DND-41 (cell line): ENCODE measurements around the gene SPAG16.

Experiments
- ATAC-seq: fragments of 200-7000 bp; cut with Tn5 transposase; 3 replicates; pipeline ENCODE4 v1.9.1; 2021; ENCODE audit warnings: low read depth; ENCODE audit not compliant: insufficient read depth
- DNase-seq: peaks from one replicate; pipeline ENCODE4 v3.0.0-alpha.2; 2020
- H2AFZ ChIP-seq: 2 replicates; pipeline ENCODE4 v1.6.0; 2012; ENCODE audit warnings: low read depth, low read length
- H3K27ac ChIP-seq: 2 replicates; pipeline ENCODE4 v1.5.1; 2012; ENCODE audit warnings: low read length, inconsistent platforms
- H3K27me3 ChIP-seq: fragments of 200-600 bp; sonication (generic); 2 replicates; pipeline ENCODE4 v1.6.0; 2012; ENCODE audit warnings: low read length, mild to moderate bottlenecking, inconsistent platforms; ENCODE audit not compliant: insufficient read depth, poor library complexity
- H3K36me3 ChIP-seq: 2 replicates; pipeline ENCODE4 v1.5.1; 2012; ENCODE audit warnings: low read length, inconsistent platforms; ENCODE audit not compliant: insufficient read depth
- H3K4me1 ChIP-seq: 2 replicates; pipeline ENCODE4 v1.5.1; 2012; ENCODE audit warnings: mild to moderate bottlenecking, low read length; ENCODE audit not compliant: insufficient read depth
- H3K4me2 ChIP-seq: 2 replicates; pipeline ENCODE4 v1.6.0; 2012; ENCODE audit warnings: mild to moderate bottlenecking, moderate library complexity, low read length, inconsistent platforms; ENCODE audit not compliant: insufficient read depth
- H3K4me3 ChIP-seq, 2 experiments: fragments of 200-600 bp in 1 of 2; shearing (Covaris generic) in 1 of 2; 2 replicates each; pipeline ENCODE4 v1.5.1; 2012 to 2016; ENCODE audit warnings: inconsistent platforms in 2 of 2, low read length in 2 of 2, mild to moderate bottlenecking in 2 of 2, low read depth in 1 of 2, moderate library complexity in 1 of 2
- H3K79me2 ChIP-seq: 2 replicates; pipeline ENCODE4 v1.6.0; 2012; ENCODE audit warnings: low read length, inconsistent platforms; ENCODE audit not compliant: insufficient read depth
- H3K9ac ChIP-seq: 2 replicates; pipeline ENCODE4 v1.6.0; 2012; ENCODE audit warnings: low read depth, mild to moderate bottlenecking, inconsistent platforms, low read length, moderate library complexity
- H3K9me3 ChIP-seq: 2 replicates; pipeline ENCODE4 v1.5.1; 2012; ENCODE audit warnings: low read length, moderate library complexity, mild to moderate bottlenecking, inconsistent platforms; ENCODE audit not compliant: insufficient read depth, severe bottlenecking
- H4K20me1 ChIP-seq: 2 replicates; pipeline ENCODE4 v1.6.0; 2012; ENCODE audit warnings: low read length; ENCODE audit not compliant: insufficient read depth
- CTCF ChIP-seq: IDR thresholded peaks from 2 replicates; pipeline ENCODE4 v1.5.1; 2012; ENCODE audit warnings: borderline replicate concordance, low read length, moderate library complexity, mild to moderate bottlenecking; ENCODE audit not compliant: poor library complexity, severe bottlenecking; ENCODE audit errors: extremely low read depth
- EZH2 ChIP-seq: IDR thresholded peaks from 3 replicates; pipeline ENCODE4 v1.6.1; 2012; ENCODE audit warnings: borderline replicate concordance, low read depth, mild to moderate bottlenecking, moderate library complexity, low read length, inconsistent platforms; ENCODE audit not compliant: severe bottlenecking

SPAG16 gene

GRCh38 chr2:214386720-214387119 lies 1102.5 kb downstream of the SPAG16 start:
- Histone ChIP-seq H3K9me3 (no peaks in the 10 kb centered on the region), H3K79me2 (no peaks in the 10 kb centered on the region), H3K27me3 (no peaks in the 10 kb centered on the region), H3K4me2 (no peak overlapping the region), H2AFZ (no peak overlapping the region), H3K27ac (no peak overlapping the region), H3K9ac (no peak overlapping the region), H3K4me1 (no peaks in the 10 kb centered on the region), H4K20me1 (no peaks in the 10 kb centered on the region), H3K4me3 (no peak overlapping the region), H3K36me3 (no peaks in the 10 kb centered on the region)
- ATAC-seq (no peak), DNase-seq (no peak)
- TF ChIP-seq CTCF (no peak), EZH2 (no peak)

DNA sequence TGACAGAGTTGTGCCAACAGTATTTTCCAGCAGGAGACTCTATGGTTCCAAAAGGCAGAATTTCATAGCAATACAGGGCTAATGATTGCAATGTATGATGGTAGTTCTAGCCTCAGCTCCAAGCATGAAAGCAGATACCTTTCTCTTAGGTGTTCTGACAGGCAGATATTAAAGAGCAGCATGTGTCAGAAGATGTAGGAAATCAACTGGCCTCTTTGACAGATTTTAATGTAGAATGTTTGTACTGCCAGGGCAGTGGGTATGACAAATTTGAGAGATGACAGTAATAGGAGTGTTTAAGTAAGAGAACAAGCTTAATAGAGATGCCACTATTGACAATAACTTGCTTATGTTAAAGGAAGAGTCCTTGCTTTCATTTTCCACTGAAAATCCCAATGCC lies 1105.1 kb downstream of the SPAG16 start:
- Histone ChIP-seq H3K4me3 (no peak overlapping the region), H3K79me2 (no peaks in the 10 kb centered on the region), H4K20me1 (no peaks in the 10 kb centered on the region), H3K36me3 (no peaks in the 10 kb centered on the region), H3K27ac (no peak overlapping the region), H3K9ac (no peak overlapping the region), H2AFZ (no peak overlapping the region), H3K27me3 (no peaks in the 10 kb centered on the region), H3K4me1 (no peaks in the 10 kb centered on the region), H3K9me3 (no peaks in the 10 kb centered on the region), H3K4me2 (no peak overlapping the region)
- ATAC-seq, result no peak
- TF ChIP-seq EZH2 (no peak), CTCF (no peak)
- no peak for DNase-seq

DNA sequence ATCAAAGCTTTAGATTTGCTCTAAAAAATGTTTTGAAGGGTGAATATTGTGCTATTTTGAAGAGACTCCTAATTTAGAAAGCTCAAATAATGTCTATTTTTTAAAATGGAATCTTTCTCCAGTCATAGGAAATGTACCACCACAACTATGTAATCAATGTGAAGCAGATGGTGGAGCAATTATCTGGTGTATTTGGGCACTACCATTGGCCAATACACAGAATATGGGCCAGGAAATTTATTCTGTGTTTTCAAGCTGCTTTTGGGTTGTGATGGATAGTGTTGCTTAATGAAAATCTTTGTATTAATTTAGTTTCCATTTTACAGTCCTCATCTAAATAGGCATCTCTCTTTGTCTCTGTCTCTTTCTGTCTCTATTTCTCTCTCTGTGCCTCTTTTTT lies 1109.5 kb downstream of the SPAG16 start:
- ATAC-seq (no peak), DNase-seq (no peak)
- Histone ChIP-seq H3K4me3 (no peak overlapping the region), H3K27ac (no peak overlapping the region), H3K4me1 (no peaks in the 10 kb centered on the region), H3K79me2 (no peaks in the 10 kb centered on the region), H2AFZ (no peak overlapping the region), H3K4me2 (no peak overlapping the region), H3K27me3 (no peaks in the 10 kb centered on the region), H3K9ac (no peak overlapping the region), H3K9me3 (no peaks in the 10 kb centered on the region), H3K36me3 (no peaks in the 10 kb centered on the region), H4K20me1 (no peaks in the 10 kb centered on the region)
- TF ChIP-seq CTCF (no peak), EZH2 (no peak)

DNA sequence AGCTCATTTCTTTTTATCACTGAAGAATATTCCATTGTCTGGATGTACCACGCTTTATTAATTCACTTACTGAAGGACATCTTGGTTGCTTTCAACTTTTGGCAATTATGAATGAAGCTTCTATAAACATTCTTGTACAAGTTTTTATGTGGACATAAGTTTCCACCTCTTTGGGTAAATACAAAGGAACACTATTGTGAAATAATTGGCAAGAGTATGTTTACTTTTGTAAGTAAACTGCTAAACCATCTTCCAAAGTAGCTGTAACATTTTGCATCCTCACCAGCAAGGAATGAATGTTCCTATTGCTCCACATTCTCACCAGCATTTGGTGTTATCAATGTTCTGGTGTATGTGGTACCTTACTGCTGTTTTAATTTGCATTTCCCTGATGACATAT lies 1110.8 kb downstream of the SPAG16 start:
- no peak for TF ChIP-seq EZH2
- no peak overlapping the region for H3K9ac ChIP-seq
- H3K4me2 ChIP-seq, result no peak overlapping the region
- H3K4me3 ChIP-seq, result no peak overlapping the region
- ATAC-seq, result no peak
- no peaks in the 10 kb centered on the region for H3K9me3 ChIP-seq
- no peaks in the 10 kb centered on the region for H3K36me3 ChIP-seq
- no peak overlapping the region for H2AFZ ChIP-seq
- H4K20me1 ChIP-seq, result no peaks in the 10 kb centered on the region
- no peak for DNase-seq
- H3K4me1 ChIP-seq, result no peaks in the 10 kb centered on the region
- H3K27me3 ChIP-seq, result no peaks in the 10 kb centered on the region
- H3K27ac ChIP-seq, result no peak overlapping the region
- no peaks in the 10 kb centered on the region for H3K79me2 ChIP-seq
